GM20000 (cell line): ENCODE data around the gene SRP72.

Experiments used
- DNase-seq: peaks from one replicate; pipeline ENCODE4 v3.0.0; 2012; ENCODE audit warnings: low spot score
- CTCF ChIP-seq: IDR thresholded peaks from 2 replicates; pipeline ENCODE4 v1.5.1; 2012; ENCODE audit warnings: mild to moderate bottlenecking, control low read depth; ENCODE audit errors: extremely low read depth, missing control alignments

SRP72 gene

GRCh38 chr4:56433280-56433679 is 34.1 kb upstream of the SRP72 start:
- TF ChIP-seq CTCF, result no peak
- no peak for DNase-seq

GRCh38 chr4:56434599-56435139 is 32.7 kb upstream of the SRP72 start:
- no peak for TF ChIP-seq CTCF
- DNase-seq, result peak; percentile 49

- no peak for TF ChIP-seq CTCF
- peak; percentile 94 for DNase-seq
Measured at GRCh38 chr4:56435140-56435926, 32.1 kb upstream of the SRP72 start, which contains the start of gene PPAT. TSS of gene PPAT (minus strand) at chr4:56435615. CDS start at chr4:56435477, 138 bp downstream.

GRCh38 chr4:56438766-56439165 is 28.7 kb upstream of the SRP72 start:
- no peak for DNase-seq
- no peak for TF ChIP-seq CTCF

- no peak for TF ChIP-seq CTCF
Measured at GRCh38 chr4:56440983-56441382, 26.4 kb upstream of the SRP72 start.

GRCh38 chr4:56444719-56445118 is 22.7 kb upstream of the SRP72 start:
- no peak for TF ChIP-seq CTCF
- DNase-seq, result no peak

More at GRCh38 chr4:56440983-56441382, 26.4 kb upstream of the SRP72 start:
- no peak for DNase-seq

GRCh38 chr4:56445699-56446098 is 21.7 kb upstream of the SRP72 start:
- no peak for DNase-seq
- TF ChIP-seq CTCF, result no peak
